ENCODE results near the gene HK1. TPM values are rescaled to one million over a fixed set of nuclear protein-coding genes. Genes with fewer than 3 reads are reported as not detected.
A peak's percentile ranks its signal among the peaks of the same experiment; 100 is the strongest.

Gene HK1
- total and polyA plus RNA-seq, 2 experiments from 2014 or later, result 31.1 to 42.5 TPM

DNA sequence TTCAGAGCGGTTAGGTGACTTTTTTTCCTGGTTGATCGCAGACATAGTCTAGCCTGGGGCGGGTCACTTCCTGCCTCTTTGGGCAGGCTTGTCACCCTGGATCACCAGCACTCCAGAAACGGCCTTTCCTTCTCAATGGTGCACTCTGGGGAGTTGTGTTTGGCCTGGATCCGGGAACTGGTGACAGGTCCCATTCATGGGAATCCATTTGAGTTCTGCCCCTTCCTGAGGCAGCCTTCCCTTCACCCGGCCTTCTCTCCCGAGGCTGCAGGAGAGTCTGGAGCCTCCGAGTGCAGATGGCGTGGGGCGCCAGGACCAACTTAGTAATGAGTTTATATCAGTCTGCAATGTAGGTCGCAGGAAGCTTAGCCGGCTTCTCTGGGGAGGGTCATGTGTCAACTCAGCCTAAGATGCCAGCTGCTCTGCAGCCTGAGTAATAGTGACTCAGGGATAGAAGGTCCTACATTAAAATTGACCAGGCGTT lies 84.2 kb downstream of the HK1 start:
- Histone ChIP-seq H3K4me3 (no peak overlapping the region), H3K79me2 (no peaks in the 10 kb centered on the region), H3K36me3 (replicated peaks; ENCODE audit: insufficient read depth, low read depth) (no peaks in the 10 kb centered on the region), H2AFZ (no peak overlapping the region), H3K9me2 (replicated peaks; ENCODE audit: insufficient read depth) (no peaks in the 10 kb centered on the region), H3K4me2 (no peak overlapping the region), H3K9me3 (ENCODE audit: low read depth) (no peaks in the 10 kb centered on the region), H3K4me1 (ENCODE audit: insufficient read depth) (peaks cover 32% of the 10 kb centered on the region), H3K27me3 (no peaks in the 10 kb centered on the region), H3K27ac (no peak overlapping the region), H4K20me1 (ENCODE audit: insufficient read depth, poor library complexity, severe bottlenecking) (no peaks in the 10 kb centered on the region)
- TF ChIP-seq, protein P1, sequence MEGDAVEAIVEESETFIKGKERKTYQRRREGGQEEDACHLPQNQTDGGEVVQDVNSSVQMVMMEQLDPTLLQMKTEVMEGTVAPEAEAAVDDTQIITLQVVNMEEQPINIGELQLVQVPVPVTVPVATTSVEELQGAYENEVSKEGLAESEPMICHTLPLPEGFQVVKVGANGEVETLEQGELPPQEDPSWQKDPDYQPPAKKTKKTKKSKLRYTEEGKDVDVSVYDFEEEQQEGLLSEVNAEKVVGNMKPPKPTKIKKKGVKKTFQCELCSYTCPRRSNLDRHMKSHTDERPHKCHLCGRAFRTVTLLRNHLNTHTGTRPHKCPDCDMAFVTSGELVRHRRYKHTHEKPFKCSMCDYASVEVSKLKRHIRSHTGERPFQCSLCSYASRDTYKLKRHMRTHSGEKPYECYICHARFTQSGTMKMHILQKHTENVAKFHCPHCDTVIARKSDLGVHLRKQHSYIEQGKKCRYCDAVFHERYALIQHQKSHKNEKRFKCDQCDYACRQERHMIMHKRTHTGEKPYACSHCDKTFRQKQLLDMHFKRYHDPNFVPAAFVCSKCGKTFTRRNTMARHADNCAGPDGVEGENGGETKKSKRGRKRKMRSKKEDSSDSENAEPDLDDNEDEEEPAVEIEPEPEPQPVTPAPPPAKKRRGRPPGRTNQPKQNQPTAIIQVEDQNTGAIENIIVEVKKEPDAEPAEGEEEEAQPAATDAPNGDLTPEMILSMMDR (IDR thresholded peaks at IDR 0.05; ENCODE audit: poor library complexity), result no peak
- TF ChIP-seq EZH2 (IDR thresholded peaks at IDR 0.05; ENCODE audit: borderline replicate concordance) (no peak), EZH2phosphoT487 (IDR thresholded peaks at IDR 0.05; ENCODE audit: low read depth, severe bottlenecking, unreplicated experiment) (no peak)
- DNase-seq (ENCODE audit: low spot score), result no peak
- WGBS (ENCODE audit: low lambda C conversion rate, missing lambda C conversion rate), result 79% methylated on average over 12 of the region's 13 CpGs

DNA sequence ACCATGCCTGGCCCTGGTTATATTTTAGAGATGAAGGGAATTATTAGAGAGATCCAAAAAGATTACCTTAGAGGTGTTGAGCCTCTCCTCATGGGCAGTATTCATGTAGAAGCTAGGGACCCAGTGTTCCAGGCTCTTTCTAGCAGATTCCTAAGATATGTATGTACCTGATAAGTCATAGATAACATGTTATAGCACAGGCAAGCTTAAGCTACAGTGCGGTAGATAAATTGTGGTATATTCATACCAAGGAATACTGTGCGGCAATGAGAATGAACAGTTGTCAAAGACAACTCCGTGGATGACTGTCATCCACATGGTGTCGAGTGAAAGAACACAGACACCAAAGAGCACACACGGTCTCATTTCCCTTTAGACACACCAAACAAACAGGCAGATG lies 85.4 kb downstream of the HK1 start:
- no peaks in the 10 kb centered on the region for H3K79me2 ChIP-seq

DNA sequence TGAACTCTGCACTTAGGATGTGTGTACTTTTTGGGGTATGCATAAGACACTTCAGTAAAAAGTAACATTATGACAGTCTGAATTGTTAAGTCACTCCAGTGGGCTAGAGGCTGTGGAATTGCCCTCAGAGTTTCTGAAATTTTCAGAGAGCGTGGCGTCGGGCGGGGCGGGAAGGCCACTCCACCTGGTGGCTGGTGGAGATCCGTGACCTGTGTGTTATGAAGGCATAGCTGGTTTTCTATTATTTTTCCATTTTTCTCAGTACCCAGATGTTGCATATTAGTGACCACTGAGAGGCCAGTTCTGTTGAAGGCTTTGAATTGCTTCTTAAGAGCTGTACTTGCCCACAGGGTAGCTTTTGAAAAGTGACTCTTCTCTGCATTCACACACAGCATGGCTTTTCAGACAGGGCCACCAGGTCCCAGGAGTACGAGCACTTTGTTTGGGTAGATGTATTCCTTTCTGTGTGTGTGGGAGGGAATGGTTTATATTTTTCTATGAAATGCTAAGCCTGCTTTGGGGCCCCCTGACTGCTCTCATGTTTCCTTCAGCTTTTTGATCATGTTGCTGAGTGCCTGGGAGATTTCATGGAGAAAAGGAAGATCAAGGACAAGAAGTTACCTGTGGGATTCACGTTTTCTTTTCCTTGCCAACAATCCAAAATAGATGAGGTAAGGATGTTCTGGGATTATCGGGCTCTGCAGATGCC lies 86.1 kb downstream of the HK1 start:
- DNase-seq (ENCODE audit: low spot score), result no peak
- H3K79me2 ChIP-seq, result no peaks in the 10 kb centered on the region
- H3K27me3 ChIP-seq, result no peaks in the 10 kb centered on the region
- no peaks in the 10 kb centered on the region for H3K36me3 ChIP-seq (replicated peaks; ENCODE audit: insufficient read depth, low read depth)
- H3K4me3 ChIP-seq, result no peak overlapping the region
- H3K4me2 ChIP-seq, result peak overlapping the region; percentile 5
- no peaks in the 10 kb centered on the region for H3K9me3 ChIP-seq (ENCODE audit: low read depth)
- no peaks in the 10 kb centered on the region for H3K9me2 ChIP-seq (replicated peaks; ENCODE audit: insufficient read depth)
- no peak overlapping the region for H2AFZ ChIP-seq
- peak overlapping the region; percentile 48 for H3K27ac ChIP-seq
- H3K4me1 ChIP-seq (ENCODE audit: insufficient read depth), result peaks cover 32% of the 10 kb centered on the region
- TF ChIP-seq EZH2 (IDR thresholded peaks at IDR 0.05; ENCODE audit: borderline replicate concordance) (no peak), EZH2phosphoT487 (IDR thresholded peaks at IDR 0.05; ENCODE audit: low read depth, severe bottlenecking, unreplicated experiment) (no peak)
- TF ChIP-seq, protein P1 (IDR thresholded peaks at IDR 0.05; ENCODE audit: poor library complexity), result no peak
- H4K20me1 ChIP-seq (ENCODE audit: insufficient read depth, poor library complexity, severe bottlenecking), result no peaks in the 10 kb centered on the region
- WGBS (ENCODE audit: low lambda C conversion rate, missing lambda C conversion rate), result 84% methylated on average over 9 of the region's 9 CpGs

More for the DNA sequence above, 85.4 kb downstream of the HK1 start:
- H4K20me1 ChIP-seq (ENCODE audit: insufficient read depth, poor library complexity, severe bottlenecking), result no peaks in the 10 kb centered on the region
- peaks cover 32% of the 10 kb centered on the region for H3K4me1 ChIP-seq (ENCODE audit: insufficient read depth)
- H2AFZ ChIP-seq, result no peak overlapping the region
- TF ChIP-seq, protein P1 (IDR thresholded peaks at IDR 0.05; ENCODE audit: poor library complexity), result no peak
- TF ChIP-seq EZH2phosphoT487 (IDR thresholded peaks at IDR 0.05; ENCODE audit: low read depth, severe bottlenecking, unreplicated experiment), result no peak
- no peaks in the 10 kb centered on the region for H3K9me2 ChIP-seq (replicated peaks; ENCODE audit: insufficient read depth)
- H3K4me3 ChIP-seq, result no peak overlapping the region
- H3K27ac ChIP-seq, result peak overlapping the region; percentile 48
- no peak for DNase-seq (ENCODE audit: low spot score)
- H3K4me2 ChIP-seq, result no peak overlapping the region
- H3K9me3 ChIP-seq (ENCODE audit: low read depth), result no peaks in the 10 kb centered on the region
- 58% methylated on average over 5 of the region's 5 CpGs for WGBS (ENCODE audit: low lambda C conversion rate, missing lambda C conversion rate)
- no peaks in the 10 kb centered on the region for H3K36me3 ChIP-seq (replicated peaks; ENCODE audit: insufficient read depth, low read depth)
- H3K27me3 ChIP-seq, result no peaks in the 10 kb centered on the region

All from hepatocyte (in vitro differentiated cells).